ENCODE results near the gene HEG1.

HEG1 gene

DNA sequence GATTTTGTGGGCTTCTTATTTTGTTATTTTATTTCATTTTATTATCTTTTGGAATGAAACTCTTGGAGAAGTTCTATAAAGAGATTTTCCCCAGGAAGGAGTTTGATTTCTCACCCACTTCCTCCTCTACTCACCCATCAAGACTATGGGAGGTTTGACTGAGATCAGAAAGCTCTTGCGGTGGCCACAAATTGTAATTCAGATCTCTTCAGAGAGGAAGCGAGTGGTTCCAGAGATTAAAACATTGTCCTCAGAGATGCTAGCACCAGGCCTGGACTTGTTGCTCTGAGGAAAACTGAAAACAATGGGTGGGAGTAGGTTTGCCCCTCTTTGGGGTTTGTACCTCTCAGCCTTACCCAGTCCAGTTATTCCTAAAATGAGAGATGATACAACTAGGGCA is 113.2 kb downstream of the HEG1 start:
- H3K36me3 ChIP-seq, result no peaks in the 10 kb centered on the region

DNA sequence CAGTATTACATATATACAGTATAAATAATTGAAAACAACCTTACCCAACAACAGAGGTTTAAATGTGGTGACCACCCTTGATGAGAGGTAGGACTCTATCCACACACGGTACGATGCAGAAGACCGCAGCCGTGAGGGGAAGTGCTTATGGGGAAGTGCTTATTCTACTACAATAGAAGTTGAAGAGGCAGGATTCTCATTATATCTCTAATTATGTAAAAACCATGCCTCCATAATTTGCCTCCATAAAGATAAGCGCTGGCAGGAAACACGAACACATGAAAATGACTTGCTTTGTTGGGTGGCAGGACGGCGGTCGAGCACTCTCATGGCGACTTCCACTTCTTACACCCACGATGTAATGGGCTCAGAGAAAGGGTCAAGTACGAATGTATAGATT is 114.0 kb downstream of the HEG1 start:
- TF ChIP-seq, protein P1, sequence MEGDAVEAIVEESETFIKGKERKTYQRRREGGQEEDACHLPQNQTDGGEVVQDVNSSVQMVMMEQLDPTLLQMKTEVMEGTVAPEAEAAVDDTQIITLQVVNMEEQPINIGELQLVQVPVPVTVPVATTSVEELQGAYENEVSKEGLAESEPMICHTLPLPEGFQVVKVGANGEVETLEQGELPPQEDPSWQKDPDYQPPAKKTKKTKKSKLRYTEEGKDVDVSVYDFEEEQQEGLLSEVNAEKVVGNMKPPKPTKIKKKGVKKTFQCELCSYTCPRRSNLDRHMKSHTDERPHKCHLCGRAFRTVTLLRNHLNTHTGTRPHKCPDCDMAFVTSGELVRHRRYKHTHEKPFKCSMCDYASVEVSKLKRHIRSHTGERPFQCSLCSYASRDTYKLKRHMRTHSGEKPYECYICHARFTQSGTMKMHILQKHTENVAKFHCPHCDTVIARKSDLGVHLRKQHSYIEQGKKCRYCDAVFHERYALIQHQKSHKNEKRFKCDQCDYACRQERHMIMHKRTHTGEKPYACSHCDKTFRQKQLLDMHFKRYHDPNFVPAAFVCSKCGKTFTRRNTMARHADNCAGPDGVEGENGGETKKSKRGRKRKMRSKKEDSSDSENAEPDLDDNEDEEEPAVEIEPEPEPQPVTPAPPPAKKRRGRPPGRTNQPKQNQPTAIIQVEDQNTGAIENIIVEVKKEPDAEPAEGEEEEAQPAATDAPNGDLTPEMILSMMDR (IDR thresholded peaks at IDR 0.05), result no peak
- no peak overlapping the region for H3K27ac ChIP-seq
- peaks cover 10% of the 10 kb centered on the region for H3K27me3 ChIP-seq
- H3K4me1 ChIP-seq (ENCODE audit: control insufficient read depth in 1 of 2, insufficient read depth in 1 of 2, low read depth in 1 of 2, low read length in 1 of 2), result no peaks in the 10 kb centered on the region
- H3K9me3 ChIP-seq, result no peaks in the 10 kb centered on the region
- no peaks in the 10 kb centered on the region for H3K36me3 ChIP-seq
- no peak overlapping the region for H3K4me3 ChIP-seq (ENCODE audit: low read depth in 1 of 2, low read length in 1 of 2)

More for the DNA sequence above, 113.2 kb downstream of the HEG1 start:
- H3K9me3 ChIP-seq, result no peaks in the 10 kb centered on the region
- TF ChIP-seq, protein P1 (IDR thresholded peaks at IDR 0.05), result no peak
- no peak overlapping the region for H3K27ac ChIP-seq
- no peak overlapping the region for H3K4me3 ChIP-seq (ENCODE audit: low read depth in 1 of 2, low read length in 1 of 2)
- no peaks in the 10 kb centered on the region for H3K4me1 ChIP-seq (ENCODE audit: control insufficient read depth in 1 of 2, insufficient read depth in 1 of 2, low read depth in 1 of 2, low read length in 1 of 2)
- H3K27me3 ChIP-seq, result peaks cover 8% of the 10 kb centered on the region

DNA sequence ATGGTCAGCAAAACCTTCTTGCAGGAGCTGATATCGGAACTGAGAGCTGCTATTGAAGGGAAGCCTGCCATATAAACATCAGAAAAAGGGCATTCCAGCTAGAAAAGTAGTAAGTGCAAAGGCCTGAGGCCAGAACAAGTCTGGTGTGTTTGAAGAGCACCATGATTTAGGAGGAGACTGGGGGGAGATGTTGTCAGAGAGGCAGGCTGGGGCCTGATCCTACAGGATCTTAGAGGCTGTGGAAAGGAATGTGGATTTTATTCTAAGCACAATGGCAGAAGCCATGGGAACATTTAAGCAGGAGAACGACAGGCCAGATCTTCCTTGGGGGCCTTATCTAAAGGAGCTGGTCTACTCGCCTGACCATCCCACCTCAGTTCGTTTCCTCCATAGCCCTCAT is 116.1 kb downstream of the HEG1 start:
- no peak overlapping the region for H3K27ac ChIP-seq
- TF ChIP-seq, protein P1 (IDR thresholded peaks at IDR 0.05), result no peak
- H3K4me3 ChIP-seq (ENCODE audit: low read depth in 1 of 2, low read length in 1 of 2), result no peak overlapping the region
- no peaks in the 10 kb centered on the region for H3K36me3 ChIP-seq
- H3K27me3 ChIP-seq, result peaks cover 10% of the 10 kb centered on the region
- no peaks in the 10 kb centered on the region for H3K4me1 ChIP-seq (ENCODE audit: control insufficient read depth in 1 of 2, insufficient read depth in 1 of 2, low read depth in 1 of 2, low read length in 1 of 2)
- no peaks in the 10 kb centered on the region for H3K9me3 ChIP-seq

DNA sequence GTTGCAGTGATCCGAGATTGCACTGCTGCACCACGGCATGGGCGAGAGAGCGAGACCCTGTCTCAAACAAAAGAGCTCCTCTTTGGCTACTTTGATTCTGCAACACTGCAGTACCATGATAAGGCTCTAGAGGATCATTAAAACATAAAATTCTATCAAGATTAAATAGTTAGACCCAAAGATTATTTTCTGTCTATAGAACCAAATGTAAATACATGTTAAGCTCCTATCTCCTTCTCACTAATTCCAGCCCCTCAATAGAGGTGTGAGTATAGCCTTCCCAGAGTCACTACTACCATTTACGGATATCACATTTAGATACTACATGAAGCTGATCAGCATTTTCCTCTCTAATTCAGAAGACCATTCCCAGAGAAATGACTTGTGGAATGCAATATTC is 116.9 kb downstream of the HEG1 start:
- Histone ChIP-seq H3K4me3 (ENCODE audit: low read depth in 1 of 2, low read length in 1 of 2) (no peak overlapping the region), H3K27me3 (peaks cover 10% of the 10 kb centered on the region), H3K9me3 (no peaks in the 10 kb centered on the region), H3K27ac (no peak overlapping the region), H3K36me3 (no peaks in the 10 kb centered on the region), H3K4me1 (ENCODE audit: control insufficient read depth in 1 of 2, insufficient read depth in 1 of 2, low read depth in 1 of 2, low read length in 1 of 2) (no peaks in the 10 kb centered on the region)
- TF ChIP-seq, protein P1 (IDR thresholded peaks at IDR 0.05), result no peak

DNA sequence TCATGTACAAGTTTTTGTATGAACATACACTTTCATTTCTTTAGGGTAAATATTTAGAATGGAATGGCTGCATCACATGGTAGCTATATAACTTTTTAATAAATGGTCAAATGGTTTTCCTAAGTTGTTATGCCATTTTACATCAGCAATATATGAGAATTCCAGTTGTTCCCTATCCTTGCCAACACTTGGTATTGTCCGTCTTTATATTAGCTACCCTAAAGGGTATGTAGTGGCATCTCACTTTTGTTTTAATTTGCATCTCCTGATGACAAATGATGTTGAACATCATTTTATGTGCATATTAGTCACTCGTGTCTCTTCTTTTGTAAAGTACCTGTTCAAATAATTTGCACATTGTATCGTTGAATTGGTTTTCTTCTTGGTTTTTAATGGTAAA is 118.7 kb downstream of the HEG1 start:
- peaks cover 10% of the 10 kb centered on the region for H3K27me3 ChIP-seq
- no peaks in the 10 kb centered on the region for H3K36me3 ChIP-seq
- TF ChIP-seq, protein P1 (IDR thresholded peaks at IDR 0.05), result no peak
- no peaks in the 10 kb centered on the region for H3K4me1 ChIP-seq (ENCODE audit: control insufficient read depth in 1 of 2, insufficient read depth in 1 of 2, low read depth in 1 of 2, low read length in 1 of 2)
- H3K4me3 ChIP-seq (ENCODE audit: low read depth in 1 of 2, low read length in 1 of 2), result no peak overlapping the region
- no peak overlapping the region for H3K27ac ChIP-seq
- no peaks in the 10 kb centered on the region for H3K9me3 ChIP-seq
